GM15510 (cell line): ENCODE data around the gene MUC6.

Source experiments
- POLR2A ChIP-seq: IDR thresholded peaks from 3 replicates; pipeline ENCODE4 v1.6.1; 2011; ENCODE audit warnings: borderline replicate concordance; ENCODE audit not compliant: insufficient read length; ENCODE audit errors: extremely low read depth

Gene MUC6

GRCh38 chr11:1076061-1076665, 39.6 kb upstream of the MUC6 start:
- no peak for TF ChIP-seq POLR2A

- TF ChIP-seq POLR2A = no peak
Measured at GRCh38 chr11:1075341-1075911, 38.9 kb upstream of the MUC6 start.

GRCh38 chr11:1074244-1075221, 38.0 kb upstream of the MUC6 start, which contains the start of gene MUC2:
TSS of gene MUC2 (plus strand) at chr11:1074874.
- no peak for TF ChIP-seq POLR2A

- TF ChIP-seq POLR2A = no peak
Measured at GRCh38 chr11:1073851-1074243, 37.3 kb upstream of the MUC6 start.

- TF ChIP-seq POLR2A = no peak
Measured at GRCh38 chr11:1073261-1073724, 36.8 kb upstream of the MUC6 start.

- no peak for TF ChIP-seq POLR2A
Measured at GRCh38 chr11:1072821-1073231, 36.3 kb upstream of the MUC6 start.

- TF ChIP-seq POLR2A = no peak
Measured at GRCh38 chr11:1072116-1072820, 35.8 kb upstream of the MUC6 start.

GRCh38 chr11:1071571-1072115, 35.1 kb upstream of the MUC6 start:
- TF ChIP-seq POLR2A = no peak

GRCh38 chr11:1070594-1071462, 34.3 kb upstream of the MUC6 start:
- no peak for TF ChIP-seq POLR2A

- TF ChIP-seq POLR2A = no peak
Measured at GRCh38 chr11:1069740-1070139, 33.2 kb upstream of the MUC6 start.

- TF ChIP-seq POLR2A = no peak
Measured at GRCh38 chr11:1067812-1068496, 31.4 kb upstream of the MUC6 start.

- no peak for TF ChIP-seq POLR2A
Measured at GRCh38 chr11:1064167-1064566, 27.6 kb upstream of the MUC6 start.

- TF ChIP-seq POLR2A = no peak
Measured at GRCh38 chr11:1062075-1062820, 25.7 kb upstream of the MUC6 start.
